BJ (cell line): ENCODE measurements around the gene DNAH12. TPM values are rescaled to one million over a fixed set of nuclear protein-coding genes. Genes with fewer than 3 reads are reported as not detected.

Experiments used
- CTCF ChIA-PET: fragments of 350-600 bp; formaldehyde crosslinking; extraction: SDS; loops from one replicate; lab custom pipeline; 2021; ENCODE audit warnings: antibody characterized with exemption, inconsistent platforms; lab: Yijun Ruan, JAX
- POLR2A ChIA-PET: fragments of 300-600 bp; sonication (Branson Sonifier 250); formaldehyde crosslinking; extraction: SDS; loops from one replicate; lab custom pipeline; 2021; ENCODE audit warnings: antibody characterized with exemption; lab: Charles Lee
- DNase-seq: peaks from one replicate; pipeline ENCODE4 v3.0.0-alpha.2; 2011; ENCODE audit warnings: low read depth
- H3K27me3 ChIP-seq: 2 replicates; pipeline ENCODE4 v1.6.0; 2011; ENCODE audit warnings: low read length; ENCODE audit not compliant: control insufficient read depth, insufficient read depth
- H3K36me3 ChIP-seq: 2 replicates; pipeline ENCODE4 v1.5.1; 2011; ENCODE audit warnings: low read length; ENCODE audit not compliant: control insufficient read depth, insufficient read depth
- H3K4me3 ChIP-seq: 2 replicates; pipeline ENCODE4 v1.5.1; 2011; ENCODE audit warnings: low read depth, mild to moderate bottlenecking, control low read depth, low read length
- polyA plus RNA-seq: library from polyadenylated mRNA; depleted of rRNA; stranded (reverse); fragments of >200 nt; gene quantifications from 2 replicates; pipeline ENCODE4 v1.2.3, GENCODE V29; 2011
- TF ChIP-seq, protein P1 (sequence below): IDR thresholded peaks from 2 replicates; pipeline ENCODE4 v1.5.1; 2011; ENCODE audit warnings: low read depth, mild to moderate bottlenecking, control low read depth, inconsistent platforms, low read length, moderate library complexity; ENCODE audit not compliant: insufficient read depth

DNAH12 gene
- polyA plus RNA-seq, 1 experiment, result not detected

DNA sequence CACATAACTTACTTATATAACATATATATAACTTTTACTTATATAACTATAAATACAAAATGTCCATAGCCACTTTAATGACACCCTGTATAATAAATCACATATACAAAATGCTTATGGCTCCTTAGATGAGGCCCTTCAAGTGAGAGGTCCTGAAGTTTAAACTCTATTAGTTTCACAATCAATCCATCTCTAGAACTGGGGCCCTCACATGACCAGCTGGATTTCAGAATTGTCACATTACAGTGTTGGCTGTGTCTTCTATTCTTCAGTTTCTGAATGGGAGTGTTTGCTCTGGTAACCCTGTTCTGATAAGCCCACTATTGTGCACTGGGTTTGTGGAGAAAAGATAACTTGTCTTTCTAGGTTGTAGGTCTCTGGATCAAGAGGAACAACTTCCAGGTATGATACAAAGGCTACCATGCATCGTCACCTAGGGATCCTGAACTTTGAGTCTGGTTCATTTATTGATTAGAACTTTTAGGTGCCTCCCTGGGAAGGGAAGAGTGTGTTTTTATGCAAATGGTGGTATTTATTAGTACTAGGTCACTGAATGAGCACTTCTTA, 107.9 kb downstream of the DNAH12 start:
- POLR2A ChIA-PET, result no interaction called here
- H3K4me3 ChIP-seq, result no peak overlapping the region
- DNase-seq, result no peak
- TF ChIP-seq, protein P1, sequence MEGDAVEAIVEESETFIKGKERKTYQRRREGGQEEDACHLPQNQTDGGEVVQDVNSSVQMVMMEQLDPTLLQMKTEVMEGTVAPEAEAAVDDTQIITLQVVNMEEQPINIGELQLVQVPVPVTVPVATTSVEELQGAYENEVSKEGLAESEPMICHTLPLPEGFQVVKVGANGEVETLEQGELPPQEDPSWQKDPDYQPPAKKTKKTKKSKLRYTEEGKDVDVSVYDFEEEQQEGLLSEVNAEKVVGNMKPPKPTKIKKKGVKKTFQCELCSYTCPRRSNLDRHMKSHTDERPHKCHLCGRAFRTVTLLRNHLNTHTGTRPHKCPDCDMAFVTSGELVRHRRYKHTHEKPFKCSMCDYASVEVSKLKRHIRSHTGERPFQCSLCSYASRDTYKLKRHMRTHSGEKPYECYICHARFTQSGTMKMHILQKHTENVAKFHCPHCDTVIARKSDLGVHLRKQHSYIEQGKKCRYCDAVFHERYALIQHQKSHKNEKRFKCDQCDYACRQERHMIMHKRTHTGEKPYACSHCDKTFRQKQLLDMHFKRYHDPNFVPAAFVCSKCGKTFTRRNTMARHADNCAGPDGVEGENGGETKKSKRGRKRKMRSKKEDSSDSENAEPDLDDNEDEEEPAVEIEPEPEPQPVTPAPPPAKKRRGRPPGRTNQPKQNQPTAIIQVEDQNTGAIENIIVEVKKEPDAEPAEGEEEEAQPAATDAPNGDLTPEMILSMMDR, result no peak
- no peaks in the 10 kb centered on the region for H3K27me3 ChIP-seq
- no peaks in the 10 kb centered on the region for H3K36me3 ChIP-seq
- CTCF ChIA-PET, result no interaction called here

DNA sequence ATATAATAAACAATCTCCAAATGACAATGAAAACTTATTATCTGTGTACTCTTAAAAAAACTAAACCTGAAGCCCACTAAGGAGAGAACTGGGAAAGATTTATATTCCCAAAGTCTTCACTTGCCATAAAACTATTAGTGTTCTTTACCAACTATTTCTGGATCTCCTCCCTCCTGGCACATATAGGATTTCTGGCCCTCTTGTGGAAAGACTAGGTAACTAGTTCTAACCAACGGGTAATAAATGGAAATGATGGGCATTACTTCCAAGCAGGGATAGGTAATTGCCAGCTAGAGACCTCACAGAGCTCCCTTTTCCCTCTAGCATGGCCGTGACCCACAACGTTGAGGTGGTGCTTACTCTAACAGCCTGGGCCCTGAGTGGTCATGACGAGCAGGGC, 110.1 kb downstream of the DNAH12 start:
- Histone ChIP-seq H3K4me3 (no peak overlapping the region), H3K36me3 (no peaks in the 10 kb centered on the region), H3K27me3 (no peaks in the 10 kb centered on the region)
- POLR2A ChIA-PET, result no interaction called here
- CTCF ChIA-PET, result interaction anchor here (1.3 to 1.5 kb wide), 2 partner anchors 11 to 14 kb away, joined by 3 to 4 read pairs; no protein-coding TSS in a partner anchor
- DNase-seq, result no peak
- TF ChIP-seq, protein P1, result peak; percentile 41

DNA sequence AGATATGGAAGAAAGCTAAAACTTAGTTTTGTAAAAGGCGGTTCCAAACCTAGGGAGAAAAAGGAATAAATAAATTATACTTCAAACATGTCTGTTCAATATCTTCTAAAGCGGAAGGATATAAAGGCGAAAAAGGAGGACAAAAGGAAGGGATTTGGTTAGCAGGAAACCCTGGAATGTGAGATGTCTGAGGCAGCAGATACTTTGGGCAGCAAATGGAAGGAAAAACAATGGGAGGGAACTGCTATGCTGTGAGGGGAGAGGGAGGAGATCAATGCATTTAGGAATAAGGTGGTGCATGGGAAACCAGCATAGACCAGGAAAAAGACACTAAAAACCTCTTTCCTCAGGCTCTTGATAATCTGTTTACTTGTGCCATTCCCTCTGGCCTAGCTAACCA, 120.8 kb downstream of the DNAH12 start:
- Histone ChIP-seq H3K36me3 (no peaks in the 10 kb centered on the region), H3K4me3 (no peak overlapping the region), H3K27me3 (peaks cover 2% of the 10 kb centered on the region; the same call in 1 of the 2 replicates)
- TF ChIP-seq, protein P1, result no peak
- ChIA-PET POLR2A (no interaction called here), CTCF (no interaction called here)
- DNase-seq, result no peak

DNA sequence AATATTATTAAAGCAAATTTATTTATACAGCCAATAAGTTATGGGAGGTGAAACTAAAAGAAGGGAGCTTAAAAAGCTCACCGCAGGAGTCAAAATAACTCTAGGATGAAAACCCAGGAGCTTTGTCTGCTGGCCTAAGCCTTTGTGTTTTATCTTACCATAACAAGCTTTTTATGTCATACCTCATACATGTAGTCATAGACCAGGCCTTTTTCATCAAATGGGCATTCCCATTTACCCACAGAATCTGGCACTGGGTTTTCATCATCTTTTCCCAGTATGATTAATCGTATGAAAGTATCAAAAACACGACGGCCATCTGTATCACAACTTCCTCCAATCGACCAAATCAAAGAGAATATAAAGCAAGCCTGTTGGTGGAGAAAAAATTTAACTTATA, 122.8 kb downstream of the DNAH12 start:
- H3K36me3 ChIP-seq, result no peaks in the 10 kb centered on the region
- TF ChIP-seq, protein P1, result no peak
- DNase-seq, result no peak
- ChIA-PET CTCF (no interaction called here), POLR2A (interaction anchor here (0.7 kb wide), 1 partner anchor 454 kb away, joined by 5 read pairs; no protein-coding TSS in a partner anchor)
- H3K27me3 ChIP-seq, result peaks cover 2% of the 10 kb centered on the region; the same call in 1 of the 2 replicates
- H3K4me3 ChIP-seq, result no peak overlapping the region

DNA sequence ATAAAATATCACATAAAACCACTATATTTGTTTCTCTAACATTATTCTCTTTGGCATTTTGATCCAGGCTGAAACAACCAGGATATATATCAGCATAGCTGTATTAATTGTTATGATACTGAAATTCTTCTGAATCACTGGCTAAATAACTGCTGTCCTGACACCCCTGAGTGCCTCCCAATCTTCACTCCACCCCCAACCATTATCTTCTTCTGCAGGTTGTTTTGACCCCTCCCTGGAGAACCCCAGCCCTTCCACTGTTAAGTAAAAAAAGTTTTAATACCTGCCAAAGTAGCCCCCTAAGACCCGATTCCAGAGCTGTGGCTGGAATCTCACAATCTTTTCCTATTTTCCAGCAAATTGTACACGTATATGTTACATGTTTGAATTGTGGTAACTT, 124.1 kb downstream of the DNAH12 start:
- TF ChIP-seq, protein P1, result no peak
- H3K27me3 ChIP-seq, result peaks cover 2% of the 10 kb centered on the region; the same call in 1 of the 2 replicates
- H3K4me3 ChIP-seq, result no peak overlapping the region
- ChIA-PET CTCF (interaction anchor here (0.6 to 0.8 kb wide), 2 partner anchors 15 to 21 kb away, joined by 3 to 4 read pairs; no protein-coding TSS in a partner anchor), POLR2A (no interaction called here)
- no peaks in the 10 kb centered on the region for H3K36me3 ChIP-seq
- no peak for DNase-seq
